Adipocyte (in vitro differentiated cells): ENCODE measurements around the gene MME.

ENCODE experiments used
- DNase-seq: peaks from one replicate; pipeline ENCODE4 v3.0.0-alpha.2; 2015; ENCODE audit warnings: low read depth
- H3K27me3 ChIP-seq: replicated peaks from 2 replicates; pipeline ENCODE4 v1.7.0; 2013; ENCODE audit warnings: mild to moderate bottlenecking, low read length, moderate library complexity; ENCODE audit not compliant: control insufficient read depth, insufficient read depth
- H3K36me3 ChIP-seq: 2 replicates; pipeline ENCODE4 v1.7.0; 2013; ENCODE audit warnings: low read length, mild to moderate bottlenecking, moderate library complexity; ENCODE audit not compliant: control insufficient read depth, insufficient read depth, severe bottlenecking
- H3K4me1 ChIP-seq: 2 replicates; pipeline ENCODE4 v1.7.0; 2013; ENCODE audit warnings: mild to moderate bottlenecking, low read length, moderate library complexity; ENCODE audit not compliant: control insufficient read depth, insufficient read depth
- H3K4me3 ChIP-seq: 2 replicates; pipeline ENCODE4 v1.7.0; 2013; ENCODE audit warnings: mild to moderate bottlenecking, low read length, moderate library complexity
- H3K9ac ChIP-seq: 2 replicates; pipeline ENCODE4 v1.7.0; 2013; ENCODE audit warnings: mild to moderate bottlenecking, low read length, moderate library complexity
- H3K9me3 ChIP-seq: 2 replicates; pipeline ENCODE4 v1.7.0; 2013; ENCODE audit warnings: mild to moderate bottlenecking, low read length, moderate library complexity; ENCODE audit not compliant: control insufficient read depth

Gene MME

DNA sequence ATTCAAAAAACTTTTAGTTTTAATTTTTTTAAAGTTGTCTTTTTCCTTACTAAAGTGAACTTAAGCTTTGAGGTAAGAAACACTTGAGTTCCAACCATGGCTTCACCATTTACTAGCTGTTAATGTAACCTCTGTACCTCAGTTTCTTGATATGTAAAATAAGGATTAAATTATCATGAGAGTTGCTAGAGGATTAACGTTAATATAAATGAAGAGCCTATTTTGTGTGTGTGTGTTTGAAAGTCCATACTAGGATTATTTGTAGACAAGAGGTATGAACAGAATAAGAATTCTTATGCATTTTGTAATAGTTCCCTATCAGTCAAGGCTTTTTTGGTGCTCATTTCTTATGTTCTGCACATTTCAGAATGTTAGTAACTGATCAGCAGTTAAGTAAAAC, 93.7 kb downstream of the MME start:
- Histone ChIP-seq H3K36me3 (peaks cover 98% of the 10 kb centered on the region), H3K9me3 (no peaks in the 10 kb centered on the region), H3K4me1 (peaks cover 6% of the 10 kb centered on the region), H3K9ac (no peak overlapping the region), H3K4me3 (no peak overlapping the region), H3K27me3 (no peaks in the 10 kb centered on the region)
- DNase-seq = no peak

DNA sequence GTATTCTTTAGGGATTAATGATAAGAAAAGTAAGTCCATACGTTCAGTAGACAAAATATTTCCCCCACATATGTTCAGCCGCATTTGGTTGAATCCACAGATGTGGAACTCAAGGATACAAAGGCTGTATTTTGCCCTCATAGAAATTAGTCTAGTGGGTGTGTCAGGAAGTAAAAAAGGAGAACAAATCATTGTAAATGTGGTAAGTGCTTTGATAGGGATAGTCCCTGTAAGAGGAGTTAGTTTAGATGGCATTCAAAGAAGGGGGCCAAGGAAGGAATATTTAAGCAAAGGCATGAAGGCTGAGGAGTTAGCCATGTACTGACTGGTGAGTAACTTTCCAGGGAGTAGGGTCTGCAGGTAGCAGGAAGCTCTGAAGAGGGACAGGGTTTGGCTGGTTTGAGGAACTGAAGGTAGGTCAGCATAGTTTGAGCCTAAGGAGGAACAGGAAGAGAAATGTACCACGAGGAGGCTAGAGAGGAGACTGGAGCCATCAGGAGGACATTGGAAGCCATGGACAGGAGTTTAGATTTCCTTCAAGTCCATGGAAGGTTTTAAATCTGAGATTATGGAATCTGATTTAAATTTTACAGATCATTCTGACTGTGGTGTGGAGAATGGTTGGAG, 98.8 kb downstream of the MME start:
- Histone ChIP-seq H3K9ac (no peak overlapping the region), H3K36me3 (peaks cover 97% of the 10 kb centered on the region), H3K27me3 (no peaks in the 10 kb centered on the region), H3K9me3 (no peaks in the 10 kb centered on the region), H3K4me1 (peaks cover 26% of the 10 kb centered on the region), H3K4me3 (no peak overlapping the region)
- DNase-seq = no peak

DNA sequence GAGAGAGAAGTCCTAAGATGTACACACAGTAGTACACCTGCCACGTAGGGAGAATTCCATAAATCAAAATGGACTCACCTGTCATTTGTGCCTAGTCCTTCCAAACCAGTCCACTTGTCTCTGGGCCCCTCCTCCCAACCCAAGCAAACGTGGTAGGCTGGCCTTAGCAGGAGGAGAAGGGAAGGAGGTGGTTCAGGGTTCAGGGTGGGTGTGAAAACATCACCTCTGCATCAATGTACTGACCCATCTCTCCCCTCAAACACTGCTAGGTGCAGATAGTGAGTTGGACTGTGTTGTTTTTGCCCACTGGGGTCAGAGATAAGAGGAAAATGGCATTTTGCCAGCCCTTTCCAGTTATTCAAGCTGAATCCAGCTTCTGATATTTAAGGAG, 99.3 kb downstream of the MME start:
- H3K9me3 ChIP-seq = no peaks in the 10 kb centered on the region
- H3K27me3 ChIP-seq = no peaks in the 10 kb centered on the region
- H3K4me3 ChIP-seq = no peak overlapping the region
- H3K9ac ChIP-seq = no peak overlapping the region
- peaks cover 22% of the 10 kb centered on the region for H3K4me1 ChIP-seq
- no peak for DNase-seq
- peaks cover 97% of the 10 kb centered on the region for H3K36me3 ChIP-seq

DNA sequence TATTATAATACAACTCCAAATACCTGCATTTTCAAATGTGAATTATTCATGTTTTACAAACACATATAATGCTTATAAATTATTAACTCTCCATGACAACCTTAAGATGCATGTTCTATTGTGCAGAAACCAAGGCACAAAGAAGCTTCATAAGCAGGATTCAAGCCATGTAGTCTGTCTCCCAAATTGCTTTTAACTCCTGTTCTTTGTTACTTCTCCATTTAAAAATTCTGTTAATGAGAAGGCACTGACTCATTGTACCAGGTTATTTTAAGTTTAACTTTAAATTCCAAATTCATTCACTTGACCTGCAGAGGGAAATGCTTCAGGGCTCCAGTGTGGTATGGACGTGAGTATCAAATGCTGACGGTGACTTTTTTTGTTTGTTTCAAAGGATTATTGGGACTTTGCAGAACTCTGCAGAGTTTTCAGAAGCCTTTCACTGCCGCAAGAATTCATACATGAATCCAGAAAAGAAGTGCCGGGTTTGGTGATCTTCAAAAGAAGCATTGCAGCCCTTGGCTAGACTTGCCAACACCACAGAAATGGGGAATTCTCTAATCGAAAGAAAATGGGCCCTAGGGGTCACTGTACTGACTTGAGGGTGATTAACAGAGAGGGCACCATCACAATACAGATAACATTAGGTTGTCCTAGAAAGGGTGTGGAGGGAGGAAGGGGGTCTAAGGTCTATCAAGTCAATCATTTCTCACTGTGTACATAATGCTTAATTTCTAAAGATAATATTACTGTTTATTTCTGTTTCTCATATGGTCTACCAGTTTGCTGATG, 100.0 kb downstream of the MME start:
- DNase-seq = no peak
- peaks cover 26% of the 10 kb centered on the region for H3K4me1 ChIP-seq
- no peaks in the 10 kb centered on the region for H3K9me3 ChIP-seq
- no peaks in the 10 kb centered on the region for H3K27me3 ChIP-seq
- H3K9ac ChIP-seq = no peak overlapping the region
- H3K4me3 ChIP-seq = no peak overlapping the region
- H3K36me3 ChIP-seq = peaks cover 93% of the 10 kb centered on the region

DNA sequence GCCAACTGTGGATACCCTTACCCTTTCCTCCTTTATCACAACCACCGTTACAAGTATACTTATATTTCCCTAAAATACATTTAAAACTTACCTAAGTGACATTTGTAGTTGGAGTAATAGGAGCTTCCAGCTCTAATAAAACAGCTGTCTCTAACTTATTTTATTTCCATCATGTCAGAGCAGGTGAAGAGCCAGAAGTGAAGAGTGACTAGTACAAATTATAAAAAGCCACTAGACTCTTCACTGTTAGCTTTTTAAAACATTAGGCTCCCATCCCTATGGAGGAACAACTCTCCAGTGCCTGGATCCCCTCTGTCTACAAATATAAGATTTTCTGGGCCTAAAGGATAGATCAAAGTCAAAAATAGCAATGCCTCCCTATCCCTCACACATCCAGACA, 102.3 kb downstream of the MME start:
- no peak overlapping the region for H3K9ac ChIP-seq
- peaks cover 38% of the 10 kb centered on the region for H3K4me1 ChIP-seq
- no peaks in the 10 kb centered on the region for H3K9me3 ChIP-seq
- no peaks in the 10 kb centered on the region for H3K27me3 ChIP-seq
- DNase-seq = no peak
- H3K4me3 ChIP-seq = no peak overlapping the region
- peaks cover 72% of the 10 kb centered on the region for H3K36me3 ChIP-seq

DNA sequence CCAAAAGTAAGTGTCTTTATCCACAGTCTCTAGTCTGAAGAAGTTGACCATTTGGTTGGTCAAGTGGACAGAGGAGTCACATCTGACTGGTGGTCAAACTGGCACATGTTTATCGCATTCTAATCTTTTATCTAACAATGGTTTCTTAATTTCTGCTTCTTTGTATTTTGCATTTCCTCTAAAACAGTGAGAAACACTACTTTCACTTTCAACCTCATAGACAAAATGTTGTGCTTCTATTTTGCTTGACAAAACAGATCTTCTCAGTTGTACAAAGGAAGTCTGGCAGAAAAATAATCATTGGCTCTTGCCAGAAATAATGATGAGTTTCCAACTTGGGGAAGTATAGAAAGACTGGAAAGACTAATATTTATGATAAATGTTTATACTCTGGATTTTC, 103.9 kb downstream of the MME start:
- no peak for DNase-seq
- H3K27me3 ChIP-seq = no peaks in the 10 kb centered on the region
- no peak overlapping the region for H3K9ac ChIP-seq
- no peaks in the 10 kb centered on the region for H3K9me3 ChIP-seq
- H3K4me1 ChIP-seq = peaks cover 50% of the 10 kb centered on the region
- H3K36me3 ChIP-seq = peaks cover 56% of the 10 kb centered on the region
- H3K4me3 ChIP-seq = no peak overlapping the region

DNA sequence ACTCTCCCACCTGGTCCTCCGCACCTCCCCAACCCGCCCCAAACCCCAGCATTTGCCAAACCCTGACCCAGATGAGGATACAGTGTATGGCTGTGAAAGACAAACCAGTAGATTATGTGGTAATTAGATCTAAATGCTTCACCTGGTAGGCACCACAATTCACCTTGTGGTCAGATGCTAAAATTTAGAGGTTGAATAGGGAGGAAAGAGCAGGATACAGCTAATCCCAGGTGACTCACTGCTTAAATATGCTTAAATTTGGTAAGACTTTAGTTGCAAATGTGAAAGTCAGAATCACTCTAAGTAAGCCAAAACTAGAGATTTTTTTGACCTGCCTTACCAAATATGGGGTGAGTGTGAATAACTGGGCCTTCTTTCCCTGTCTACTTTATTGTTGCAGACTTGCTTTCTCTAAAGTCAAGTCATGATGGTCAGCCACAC, 105.5 kb downstream of the MME start:
- Histone ChIP-seq H3K36me3 (peaks cover 40% of the 10 kb centered on the region), H3K4me3 (no peak overlapping the region), H3K27me3 (no peaks in the 10 kb centered on the region), H3K9me3 (no peaks in the 10 kb centered on the region), H3K4me1 (peaks cover 53% of the 10 kb centered on the region), H3K9ac (peak overlapping the region; percentile 55)
- DNase-seq = peak; percentile 77

DNA sequence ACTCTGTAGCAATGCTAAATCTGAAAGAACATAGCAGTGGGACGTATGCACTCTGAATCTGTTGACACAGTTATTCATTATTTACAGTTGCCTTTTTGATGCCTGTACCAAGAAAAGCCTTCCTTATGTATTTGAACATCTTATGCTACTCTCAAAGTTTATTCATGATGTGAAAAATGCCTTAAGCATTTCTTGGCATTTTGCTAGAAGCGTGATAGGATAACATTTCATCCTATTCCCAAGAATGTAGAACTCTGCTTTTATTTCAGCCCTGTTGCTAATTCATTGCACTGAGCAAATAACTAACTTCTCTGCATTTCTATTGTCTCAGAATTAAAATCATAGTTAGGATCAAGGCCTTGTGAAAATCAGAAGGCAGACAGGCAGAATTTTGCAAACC, 107.9 kb downstream of the MME start:
- H3K36me3 ChIP-seq = peaks cover 16% of the 10 kb centered on the region

DNA sequence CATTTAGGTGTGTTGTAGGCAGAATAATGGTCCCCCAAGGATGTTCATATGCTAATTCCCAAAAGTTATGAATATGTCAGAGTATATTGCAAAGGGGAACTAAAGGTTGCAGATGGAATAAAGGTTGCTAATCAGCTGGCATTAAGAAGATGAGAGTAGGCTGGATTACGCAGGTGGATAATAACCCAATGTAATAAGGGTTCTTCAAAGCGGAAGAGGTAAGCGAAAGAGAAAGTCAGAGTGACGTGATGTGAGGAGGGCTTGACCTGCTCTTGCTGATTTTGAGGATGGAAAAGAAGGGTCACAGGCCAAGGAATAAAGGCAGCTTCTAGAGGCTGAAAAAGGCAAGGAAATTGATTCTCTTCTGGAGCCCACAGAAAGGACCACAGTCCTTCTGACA, 109.4 kb downstream of the MME start:
- no peak overlapping the region for H3K9ac ChIP-seq
- no peak for DNase-seq
- no peaks in the 10 kb centered on the region for H3K9me3 ChIP-seq
- no peaks in the 10 kb centered on the region for H3K27me3 ChIP-seq
- peaks cover 3% of the 10 kb centered on the region for H3K36me3 ChIP-seq
- no peak overlapping the region for H3K4me3 ChIP-seq
- H3K4me1 ChIP-seq = peaks cover 47% of the 10 kb centered on the region

More for the DNA sequence above, 107.9 kb downstream of the MME start:
- Histone ChIP-seq H3K4me1 (peaks cover 51% of the 10 kb centered on the region), H3K9ac (peak overlapping the region; percentile 5), H3K9me3 (no peaks in the 10 kb centered on the region), H3K4me3 (no peak overlapping the region), H3K27me3 (no peaks in the 10 kb centered on the region)
- peak; percentile 73 for DNase-seq

DNA sequence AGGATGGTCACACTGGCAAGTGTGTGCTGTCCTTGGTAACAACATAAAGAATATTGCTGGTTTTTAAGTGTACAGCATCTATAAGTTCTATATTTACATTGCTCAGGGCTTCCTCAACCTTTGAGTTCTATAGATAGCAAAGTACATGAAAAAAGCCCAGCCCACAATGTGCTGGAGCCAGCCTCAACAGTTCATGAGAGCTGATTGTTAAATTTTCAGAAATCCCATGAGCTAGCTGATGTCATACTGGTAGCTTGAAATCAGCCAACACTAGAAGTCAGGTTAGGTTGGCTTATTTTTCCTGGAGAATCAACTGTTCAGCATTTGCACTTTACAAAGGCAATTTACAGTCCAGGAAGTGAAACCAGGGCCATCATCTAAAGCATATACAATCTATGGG, 110.6 kb downstream of the MME start:
- Histone ChIP-seq H3K27me3 (no peaks in the 10 kb centered on the region), H3K9me3 (no peaks in the 10 kb centered on the region), H3K9ac (no peak overlapping the region), H3K36me3 (no peaks in the 10 kb centered on the region), H3K4me3 (no peak overlapping the region), H3K4me1 (peaks cover 41% of the 10 kb centered on the region)
- no peak for DNase-seq

DNA sequence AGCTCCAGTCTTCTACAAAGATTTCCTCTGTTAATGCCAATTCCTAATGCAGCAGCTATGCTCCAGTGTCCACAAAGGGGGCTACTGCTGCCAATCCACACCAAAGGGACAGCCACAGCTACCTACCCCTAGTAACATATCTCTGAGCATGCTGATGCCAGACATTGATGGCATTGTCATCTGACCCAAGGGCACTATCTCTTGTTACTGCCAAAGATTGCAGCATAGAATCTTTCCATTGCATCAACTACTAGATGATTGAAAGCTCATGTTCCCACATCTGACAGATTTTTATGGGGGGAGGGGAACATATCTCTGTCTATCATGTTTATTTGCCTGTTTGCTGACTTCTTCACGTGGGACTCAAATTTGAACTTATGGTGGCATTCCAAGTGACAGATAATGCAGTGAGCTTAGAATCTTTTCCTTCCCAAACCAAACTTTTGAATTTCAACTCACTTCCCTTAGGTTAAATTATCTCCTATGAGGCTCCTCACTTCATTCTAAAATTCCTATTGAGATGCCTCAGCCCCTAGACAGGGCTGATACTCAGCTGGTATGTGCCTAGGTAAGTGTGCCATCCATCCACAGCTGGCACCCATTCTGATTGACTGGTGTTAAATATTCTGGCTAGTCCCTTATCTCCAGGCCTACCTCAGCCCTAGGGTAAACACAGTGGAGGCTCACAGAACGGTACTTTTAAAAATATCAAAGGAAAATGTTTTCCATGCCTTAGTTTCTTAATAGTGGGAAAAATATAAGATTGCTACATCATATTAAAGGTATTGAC, 113.0 kb downstream of the MME start:
- Histone ChIP-seq H3K36me3 (no peaks in the 10 kb centered on the region), H3K4me1 (peaks cover 50% of the 10 kb centered on the region), H3K27me3 (no peaks in the 10 kb centered on the region), H3K9me3 (no peaks in the 10 kb centered on the region), H3K4me3 (no peak overlapping the region), H3K9ac (no peak overlapping the region)
- no peak for DNase-seq
